Measurements from ENCODE around the gene NFATC1. TPM values are rescaled to one million over a fixed set of nuclear protein-coding genes. Genes with fewer than 3 reads are reported as not detected.

The NFATC1 gene
- total RNA-seq, 1 experiment from 2014 or later: not detected

DNA sequence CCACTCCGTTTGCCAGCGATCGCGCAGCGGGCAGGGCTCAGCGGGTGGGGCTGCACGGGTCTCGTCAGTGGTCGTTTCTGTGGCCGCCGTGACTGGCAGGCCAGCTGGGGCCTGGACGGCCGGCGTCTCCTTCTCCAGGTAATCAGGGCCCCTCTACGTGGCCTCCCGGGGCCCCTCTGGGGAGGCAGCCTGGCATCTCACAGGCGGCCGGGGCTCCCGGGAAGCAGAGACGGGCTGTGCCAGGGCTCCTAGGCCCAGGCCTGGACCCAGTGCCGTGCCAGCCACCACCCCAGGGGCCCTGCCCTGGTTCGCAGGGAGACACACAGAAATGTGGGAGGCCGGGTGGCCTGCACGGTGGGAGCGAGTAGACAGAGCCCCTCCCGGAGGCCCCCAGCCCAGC lies 59.5 kb downstream of the NFATC1 start:
- no peak for DNase-seq (ENCODE audit: low read depth)

- DNase-seq (ENCODE audit: low read depth): no peak
Measured at GRCh38 chr18:79456105-79456980, 60.6 kb downstream of the NFATC1 start.

GRCh38 chr18:79457239-79457638 lies 61.5 kb downstream of the NFATC1 start:
- DNase-seq (ENCODE audit: low read depth): no peak

DNA sequence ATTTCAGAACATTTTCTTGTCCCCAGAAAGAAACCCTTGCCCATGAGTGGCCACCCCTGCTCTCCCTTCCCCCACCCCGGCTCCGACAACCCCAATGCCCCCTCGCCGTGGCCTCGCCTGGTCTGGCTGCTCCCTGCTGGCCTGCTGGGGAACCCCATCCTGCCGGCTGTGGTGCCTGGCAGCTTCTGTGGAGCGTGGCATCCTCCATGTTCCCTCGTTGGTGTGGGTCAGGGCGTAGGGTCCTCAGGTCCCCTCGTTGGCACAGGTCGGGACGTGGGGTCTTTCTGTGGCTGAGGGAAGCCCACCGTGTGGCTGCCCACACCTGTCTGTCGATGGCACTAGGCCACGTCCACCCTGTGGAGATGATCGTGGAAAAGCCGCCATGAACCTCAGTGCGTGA lies 61.9 kb downstream of the NFATC1 start:
- no peak for DNase-seq (ENCODE audit: low read depth)

GRCh38 chr18:79458131-79458838 lies 62.6 kb downstream of the NFATC1 start:
- DNase-seq (ENCODE audit: low read depth): peak; percentile 83

- DNase-seq (ENCODE audit: low read depth): no peak
Measured at GRCh38 chr18:79458917-79459803, 63.4 kb downstream of the NFATC1 start.

DNA sequence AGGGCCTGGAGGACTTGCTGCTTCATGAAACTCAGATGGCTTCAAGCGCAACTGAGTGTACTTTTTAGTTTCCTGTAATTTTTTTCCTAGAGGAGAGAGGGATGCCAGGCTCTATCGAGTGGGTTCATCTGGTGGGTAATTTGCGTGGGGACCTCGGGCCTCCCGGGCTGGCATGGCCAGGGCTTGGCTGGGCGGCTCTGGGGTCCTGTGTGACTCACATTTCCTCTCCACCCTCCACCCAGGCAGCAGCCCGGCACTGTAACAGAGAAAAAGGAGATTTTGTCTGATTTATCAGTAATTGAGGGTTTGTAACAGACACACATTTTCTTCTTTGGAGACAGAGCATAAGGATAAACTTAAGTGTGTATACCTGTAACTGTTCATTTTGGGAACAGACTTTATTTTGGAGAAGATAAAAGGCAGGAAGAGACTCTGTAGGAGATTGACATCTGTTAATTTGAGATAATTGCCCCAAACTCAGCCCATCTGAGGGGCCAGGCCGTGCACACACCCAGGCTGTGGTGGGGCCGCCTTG lies 64.3 kb downstream of the NFATC1 start:
- no peak for DNase-seq (ENCODE audit: low read depth)

- no peak for DNase-seq (ENCODE audit: low read depth)
Measured at GRCh38 chr18:79460481-79461300, 65.0 kb downstream of the NFATC1 start.

DNA sequence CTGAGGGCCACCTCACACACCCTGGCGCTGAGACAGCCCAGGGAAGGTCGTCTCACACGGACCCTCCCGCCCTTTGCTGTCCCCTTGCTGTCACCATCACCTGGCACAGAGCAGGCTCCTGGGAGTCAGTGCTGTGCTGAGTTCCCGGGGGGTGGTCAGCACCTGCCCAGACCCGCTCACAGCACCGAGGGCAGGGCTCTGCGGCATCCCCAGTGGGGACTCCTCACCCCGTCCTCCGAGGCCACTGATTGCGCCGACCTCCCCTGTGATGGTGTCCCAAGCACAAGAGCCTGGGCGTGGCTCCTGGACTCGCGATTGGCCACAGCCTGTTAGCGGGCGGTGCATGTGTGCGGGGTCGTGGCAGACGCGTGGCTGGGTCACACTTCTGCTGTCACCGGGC lies 65.9 kb downstream of the NFATC1 start:
- DNase-seq (ENCODE audit: low read depth): no peak

DNA sequence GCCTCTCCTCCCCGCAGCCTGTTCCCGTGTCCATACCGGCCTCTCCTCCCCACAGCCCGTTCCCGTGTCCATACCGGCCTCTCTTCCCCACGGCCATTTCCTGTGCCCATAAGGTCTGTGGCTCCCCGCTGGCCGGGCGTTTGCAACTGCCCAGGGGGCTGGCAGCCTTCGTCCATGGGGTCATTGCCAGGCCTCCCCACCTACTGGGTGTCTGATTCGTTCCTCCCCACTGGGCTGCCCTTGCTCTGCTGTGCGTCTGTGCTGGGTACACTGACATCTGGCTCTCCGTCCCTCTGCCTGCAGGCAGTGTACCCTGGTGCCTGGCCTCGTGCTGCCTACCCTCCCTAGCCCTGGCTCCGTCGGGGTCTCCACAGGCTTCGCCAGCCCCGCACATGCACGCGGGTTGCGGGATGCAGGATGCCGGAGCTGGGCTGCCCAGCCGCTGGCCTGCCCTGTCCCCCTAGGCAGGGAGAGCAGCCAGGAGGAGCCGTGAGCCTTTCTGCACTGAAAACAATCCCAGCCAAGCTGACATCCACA lies 67.8 kb downstream of the NFATC1 start:
- no peak for DNase-seq (ENCODE audit: low read depth)

GRCh38 chr18:79465392-79465991 lies 69.8 kb downstream of the NFATC1 start:
- DNase-seq (ENCODE audit: low read depth): no peak

- no peak for DNase-seq (ENCODE audit: low read depth)
Measured at GRCh38 chr18:79466591-79466990, 70.9 kb downstream of the NFATC1 start.

- DNase-seq (ENCODE audit: low read depth): no peak
Measured at GRCh38 chr18:79467126-79467525, 71.4 kb downstream of the NFATC1 start.

DNA sequence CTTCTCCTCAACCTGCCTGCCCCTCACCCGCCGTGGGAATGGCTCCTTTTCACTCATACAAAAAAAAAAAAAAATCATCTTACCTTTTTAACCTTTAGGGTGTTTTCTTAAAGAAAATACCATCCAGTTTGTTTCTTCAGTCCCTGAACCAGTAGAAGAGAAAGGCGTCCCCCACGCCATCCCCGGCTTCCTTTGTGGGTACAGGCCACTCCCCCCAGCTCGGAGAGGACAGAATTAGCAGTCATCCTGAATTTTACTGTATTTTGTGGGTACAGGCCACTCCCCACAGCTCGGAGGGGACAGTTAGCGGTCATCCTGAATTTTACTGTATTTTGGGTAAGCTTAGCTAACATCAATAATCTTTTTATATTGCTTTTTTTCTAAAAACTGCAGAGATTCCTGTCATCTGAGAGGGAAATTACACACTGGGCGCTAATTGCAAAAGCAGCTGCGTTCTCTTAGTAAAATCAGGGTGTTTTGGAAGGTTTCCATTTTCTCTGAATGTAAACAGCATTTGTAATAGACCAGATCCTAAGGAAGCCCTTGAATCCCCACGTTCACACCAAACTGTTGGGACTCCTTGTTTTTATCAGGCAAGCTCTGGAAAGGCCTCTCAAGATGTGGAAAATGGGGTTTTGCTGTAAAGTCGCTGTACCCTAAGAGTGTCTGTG lies 72.5 kb downstream of the NFATC1 start:
- no peak for DNase-seq (ENCODE audit: low read depth)

- no peak for DNase-seq (ENCODE audit: low read depth)
Measured at GRCh38 chr18:79469309-79469708, 73.6 kb downstream of the NFATC1 start.

- DNase-seq (ENCODE audit: low read depth): no peak
Measured at GRCh38 chr18:79469751-79470505, 74.2 kb downstream of the NFATC1 start.

- no peak for DNase-seq (ENCODE audit: low read depth)
Measured at GRCh38 chr18:79470547-79470946, 74.8 kb downstream of the NFATC1 start.

- no peak for DNase-seq (ENCODE audit: low read depth)
Measured at GRCh38 chr18:79471046-79471445, 75.3 kb downstream of the NFATC1 start.

GRCh38 chr18:79471597-79471996 lies 75.9 kb downstream of the NFATC1 start:
- DNase-seq (ENCODE audit: low read depth): no peak

Data from RPMI7951 (cell line).